H9 (cell line): ENCODE measurements around the gene CD151. TPM values are rescaled to one million over a fixed set of nuclear protein-coding genes. Genes with fewer than 3 reads are reported as not detected.
A peak's percentile ranks its signal among the peaks of the same experiment; 100 is the strongest.

ENCODE experiments used
- DNase-seq: peaks from one replicate; pipeline ENCODE4 v3.0.0-alpha.2; 2017
- H2AFZ ChIP-seq: one replicate; pipeline ENCODE4 v1.6.1; 2013; ENCODE audit warnings: mild to moderate bottlenecking, low read length, control low read depth, moderate library complexity
- H2AK5ac ChIP-seq: 2 replicates; pipeline ENCODE4 v1.6.1; 2013; ENCODE audit warnings: low read length, control low read depth, mixed read lengths; ENCODE audit not compliant: insufficient read length
- H2BK120ac ChIP-seq: one replicate; pipeline ENCODE4 v1.6.1; 2013; ENCODE audit warnings: low read depth, mild to moderate bottlenecking, low read length, control low read depth, inconsistent platforms; ENCODE audit not compliant: poor library complexity, severe bottlenecking
- H2BK12ac ChIP-seq: 2 replicates; pipeline ENCODE4 v1.6.1; 2013; ENCODE audit warnings: low read length, control low read depth, mixed read lengths, low read depth; ENCODE audit not compliant: insufficient read length
- H2BK15ac ChIP-seq: 2 replicates; pipeline ENCODE4 v1.6.1; 2013; ENCODE audit warnings: low read depth, low read length, control low read depth
- H2BK20ac ChIP-seq: one replicate; pipeline ENCODE4 v1.6.1; 2013; ENCODE audit warnings: low read depth, mild to moderate bottlenecking, low read length, control low read depth, inconsistent platforms; ENCODE audit not compliant: poor library complexity, severe bottlenecking
- H2BK5ac ChIP-seq: 2 replicates; pipeline ENCODE4 v1.6.1; 2013; ENCODE audit warnings: low read length, control low read depth, mixed read lengths; ENCODE audit not compliant: insufficient read length
- H3K14ac ChIP-seq: 2 replicates; pipeline ENCODE4 v1.6.1; 2013; ENCODE audit warnings: low read length, control low read depth; ENCODE audit not compliant: insufficient read depth
- H3K18ac ChIP-seq: 2 replicates; pipeline ENCODE4 v1.6.1; 2013; ENCODE audit warnings: low read depth, mild to moderate bottlenecking, mixed read lengths, low read length, control low read depth; ENCODE audit not compliant: insufficient read length
- H3K23ac ChIP-seq: 2 replicates; pipeline ENCODE4 v1.6.1; 2013; ENCODE audit warnings: low read length, control low read depth, mixed read lengths, low read depth; ENCODE audit not compliant: insufficient read length
- H3K23me2 ChIP-seq: 2 replicates; pipeline ENCODE4 v1.6.1; 2013; ENCODE audit warnings: low read depth, mild to moderate bottlenecking, mixed read lengths, low read length, control low read depth; ENCODE audit not compliant: insufficient read length, poor library complexity, severe bottlenecking
- H3K27ac ChIP-seq: 2 replicates; pipeline ENCODE4 v1.5.1; 2013; ENCODE audit warnings: low read length, control low read depth, mixed read lengths, low read depth; ENCODE audit not compliant: insufficient read length
- H3K27me3 ChIP-seq: 2 replicates; pipeline ENCODE4 v1.6.1; 2013; ENCODE audit warnings: low read length, control low read depth, inconsistent platforms; ENCODE audit not compliant: insufficient read depth
- H3K4ac ChIP-seq: 2 replicates; pipeline ENCODE4 v1.6.1; 2013; ENCODE audit warnings: low read depth, mild to moderate bottlenecking, control low read depth, inconsistent platforms, low read length, moderate library complexity
- H3K4me1 ChIP-seq: 2 replicates; pipeline ENCODE4 v1.6.1; 2013; ENCODE audit warnings: low read length, control low read depth, inconsistent platforms; ENCODE audit not compliant: insufficient read depth
- H3K4me2 ChIP-seq: 2 replicates; pipeline ENCODE4 v1.6.1; 2013; ENCODE audit warnings: low read length, control low read depth, mixed read lengths; ENCODE audit not compliant: insufficient read length, insufficient read depth
- H3K56ac ChIP-seq: 2 replicates; pipeline ENCODE4 v1.6.1; 2013; ENCODE audit warnings: low read depth, mild to moderate bottlenecking, mixed read lengths, low read length, control low read depth; ENCODE audit not compliant: insufficient read length
- H3K79me1 ChIP-seq: 2 replicates; pipeline ENCODE4 v1.6.1; 2013; ENCODE audit warnings: low read depth, mild to moderate bottlenecking, moderate library complexity, low read length, control low read depth, inconsistent platforms; ENCODE audit not compliant: insufficient read depth, poor library complexity, severe bottlenecking
- H3K79me2 ChIP-seq: 2 replicates; pipeline ENCODE4 v1.6.1; 2013; ENCODE audit warnings: low read length, control low read depth, inconsistent platforms; ENCODE audit not compliant: insufficient read depth
- H3K9ac ChIP-seq: 2 replicates; pipeline ENCODE4 v1.6.1; 2013; ENCODE audit warnings: low read length, control low read depth, mixed read lengths; ENCODE audit not compliant: insufficient read length; ENCODE audit errors: extremely low read depth
- H3K9me3 ChIP-seq: one replicate; pipeline ENCODE4 v1.6.1; 2013; ENCODE audit warnings: low read depth, low read length, inconsistent platforms; ENCODE audit not compliant: control insufficient read depth
- H3T11ph ChIP-seq: one replicate; pipeline ENCODE4 v1.6.1; 2013; ENCODE audit warnings: mild to moderate bottlenecking, low read length, control low read depth, inconsistent platforms
- H4K20me1 ChIP-seq: one replicate; pipeline ENCODE4 v1.6.1; 2013; ENCODE audit not compliant: control insufficient read depth, insufficient read length, insufficient read depth
- H4K5ac ChIP-seq: 2 replicates; pipeline ENCODE4 v1.6.1; 2013; ENCODE audit warnings: low read depth, mild to moderate bottlenecking, mixed read lengths, low read length, control low read depth; ENCODE audit not compliant: insufficient read length
- H4K8ac ChIP-seq: replicated peaks from 2 replicates; pipeline ENCODE4 v1.6.1; 2013; ENCODE audit warnings: low read length, control low read depth, mixed read lengths, low read depth; ENCODE audit not compliant: insufficient read length
- H4K91ac ChIP-seq: 2 replicates; pipeline ENCODE4 v1.6.1; 2013; ENCODE audit warnings: low read depth, mild to moderate bottlenecking, moderate library complexity, mixed read lengths, low read length, control low read depth; ENCODE audit not compliant: insufficient read length
- H3K27ac Mint-ChIP-seq, 3 experiments: 2 replicates in 2 of 3; 3 replicates in 1 of 3; pipeline ENCODE4 v1.8.0; 2020 to 2021; ENCODE audit warnings: mixed read lengths in 3 of 3, mild to moderate bottlenecking in 1 of 3, moderate library complexity in 1 of 3
- H3K27me3 Mint-ChIP-seq: 2 replicates; pipeline ENCODE4 v1.8.0; 2021; ENCODE audit warnings: low read depth, mild to moderate bottlenecking, moderate library complexity, mixed read lengths
- H3K36me3 Mint-ChIP-seq, 3 experiments: 2 replicates in 2 of 3; 3 replicates in 1 of 3; pipeline ENCODE4 v1.8.0; 2020 to 2021; ENCODE audit warnings: low read depth in 3 of 3, mixed read lengths in 3 of 3; ENCODE audit not compliant: insufficient read depth in 1 of 3
- H3K4me1 Mint-ChIP-seq, 2 experiments: 2 replicates each; pipeline ENCODE4 v1.8.0; 2020; ENCODE audit warnings: mixed read lengths in 2 of 2
- H3K4me3 Mint-ChIP-seq, 2 experiments: 2 replicates in 1 of 2; 3 replicates in 1 of 2; pipeline ENCODE4 v1.8.0; 2020 to 2021; ENCODE audit warnings: mild to moderate bottlenecking in 2 of 2, mixed read lengths in 2 of 2, moderate library complexity in 1 of 2
- H3K9me3 Mint-ChIP-seq, 2 experiments: 2 replicates in 1 of 2; 3 replicates in 1 of 2; pipeline ENCODE4 v1.8.0; 2020; ENCODE audit warnings: mild to moderate bottlenecking in 2 of 2, mixed read lengths in 2 of 2, moderate library complexity in 1 of 2
- CTCF ChIP-seq: fragments of 200-600 bp; sonication (generic); conservative IDR thresholded peaks from 3 replicates; pipeline ENCODE4 v1.8.0; 2021; ENCODE audit warnings: antibody characterized with exemption, mild to moderate bottlenecking
- WGBS: extraction: QIAGEN DNeasy Blood & Tissue Kit; methylation state at CpG from one replicate; pipeline ENCODE4 v1.1.7; 2013; ENCODE audit warnings: missing lambda C conversion rate, low lambda C conversion rate, mixed read lengths; ENCODE audit not compliant: insufficient read length; ENCODE audit errors: extremely low coverage; 5-methylcytosine and 5-hydroxymethylcytosine counted together
- total RNA-seq: library from RNA; stranded (reverse); gene quantifications from 2 replicates; pipeline ENCODE4 v1.2.1, GENCODE V29; 2021

The CD151 gene
- total RNA-seq, 1 experiment from 2014 or later: 138 TPM

GRCh38 chr11:827897-828192, 4.9 kb upstream of the CD151 start, which contains the start of gene CRACR2B:
CRACR2B (plus strand) TSS chr11:827919; CDS start chr11:828608, 689 bp downstream.
- Histone ChIP-seq H2BK5ac (no peak within 1 kb of the TSS), H3K79me1 (no peaks in the 10 kb centered on the region), H3K27me3 (peaks cover 9% of the 10 kb centered on the region; the same call in 1 of the 2 replicates), H4K20me1 (no peaks in the 10 kb centered on the region), H2BK12ac (no peak within 1 kb of the TSS), H4K91ac (no peak within 1 kb of the TSS), H3K14ac (peak within 1 kb of the TSS; percentile 60; the same call in 1 of the 2 replicates), H3K9ac (no peak within 1 kb of the TSS), H4K5ac (no peak within 1 kb of the TSS), H2BK20ac (no peak within 1 kb of the TSS), H3T11ph (no peak within 1 kb of the TSS), H3K56ac (no peak within 1 kb of the TSS), H3K27ac (no peak within 1 kb of the TSS), H3K23ac (no peak within 1 kb of the TSS), H2BK15ac (no peak within 1 kb of the TSS), H2AK5ac (no peak within 1 kb of the TSS), H3K4me2 (peak within 1 kb of the TSS; percentile 58), H3K4ac (no peak within 1 kb of the TSS), H4K8ac (no peak within 1 kb of the TSS), H2BK120ac (no peak within 1 kb of the TSS), H3K79me2 (no peaks in the 10 kb centered on the region), H3K23me2 (peaks cover 27% of the 10 kb centered on the region), H3K9me3 (no peaks in the 10 kb centered on the region), H3K4me1 (no peaks in the 10 kb centered on the region; the same call in 1 of the 2 replicates), H3K18ac (peak within 1 kb of the TSS; percentile 68), H2AFZ (no peak within 1 kb of the TSS)
- H3K9me3 Mint-ChIP-seq: no peaks in the 10 kb centered on the region
- H3K36me3 Mint-ChIP-seq: peaks cover 0 to 15% (median 10%) of the 10 kb centered on the region in 3 experiments; a peak in 6 of 7 replicates
- H3K4me1 Mint-ChIP-seq: peaks cover 32 to 44% of the 10 kb centered on the region in 2 experiments
- H3K27ac Mint-ChIP-seq: peak within 1 kb of the TSS in 2 of 3 experiments; percentile 68 to 85; a peak in 3 of 7 replicates
- no CpG with 5 or more reads among the region's 5 CpGs for WGBS
- no peak for TF ChIP-seq CTCF
- peak within 1 kb of the TSS; percentile 79 to 84 for H3K4me3 Mint-ChIP-seq
- peaks cover 36% of the 10 kb centered on the region for H3K27me3 Mint-ChIP-seq
- no peak for DNase-seq
